Measurements from ENCODE around the gene RAB18.
"Not testable (repeated sequence)": the region's sequence is repeated elsewhere in the genome, so short reads cannot be mapped to it uniquely, and the experiment has no call there.

Gene RAB18

DNA sequence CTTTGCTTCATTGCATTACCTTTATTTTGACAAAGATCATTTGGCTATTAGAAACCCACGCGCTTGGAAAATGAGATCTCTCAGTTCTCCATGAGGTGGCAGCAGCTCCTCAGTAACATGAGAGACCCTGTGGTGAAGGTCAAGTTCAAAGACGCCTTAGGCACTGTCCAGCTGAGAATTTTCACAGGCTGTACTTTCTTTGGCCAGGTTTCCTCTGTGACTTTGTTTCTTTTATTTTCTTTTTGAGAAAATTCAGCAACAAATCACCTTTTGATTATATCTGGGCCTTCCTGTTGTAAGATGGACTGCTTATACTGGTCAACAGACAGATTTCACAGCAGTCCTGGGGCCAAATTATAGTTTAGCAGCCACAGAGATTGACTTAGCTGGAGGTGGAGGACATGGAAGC, 54.5 kb downstream of the RAB18 start:
- DNase-seq = no peak

DNA sequence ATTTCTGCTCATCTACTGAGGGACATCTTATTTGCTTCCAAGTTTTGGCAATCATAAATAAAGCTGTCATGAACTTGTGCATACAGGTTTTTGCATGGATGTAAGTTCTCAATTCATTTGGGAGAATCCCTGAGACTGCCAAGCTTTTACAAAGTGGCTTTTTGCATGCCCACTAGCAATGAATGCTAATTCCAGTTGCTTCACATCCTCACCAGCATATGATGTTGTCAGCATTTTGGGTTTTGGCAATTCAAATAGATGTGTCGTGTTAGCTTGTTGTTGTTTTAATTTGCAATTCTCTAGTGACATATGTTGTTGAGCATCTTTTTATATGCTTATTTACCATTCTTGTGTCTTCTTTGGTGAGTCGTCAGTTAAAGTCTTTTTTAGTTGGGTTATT, 57.2 kb downstream of the RAB18 start:
- DNase-seq = no peak

DNA sequence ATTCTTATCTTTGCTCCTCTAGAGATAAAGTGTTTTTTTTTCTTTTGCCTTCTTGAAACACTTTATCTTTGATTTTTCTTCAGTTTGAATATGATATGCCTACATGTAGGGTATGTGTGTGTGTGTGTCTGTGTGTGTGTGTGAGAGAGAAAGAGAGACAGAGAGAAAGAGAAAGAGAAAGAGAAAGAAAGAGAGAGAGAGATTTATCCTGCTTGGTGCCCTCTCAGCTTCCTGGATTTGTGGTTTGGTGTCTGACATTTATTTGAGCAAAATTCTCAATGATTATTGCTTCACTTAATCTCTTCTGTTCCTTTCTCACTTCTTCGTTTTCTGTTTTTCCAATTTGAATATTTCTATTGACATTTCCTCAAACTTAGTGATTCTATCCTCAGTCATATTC, 60.3 kb downstream of the RAB18 start:
- DNase-seq = no peak

DNA sequence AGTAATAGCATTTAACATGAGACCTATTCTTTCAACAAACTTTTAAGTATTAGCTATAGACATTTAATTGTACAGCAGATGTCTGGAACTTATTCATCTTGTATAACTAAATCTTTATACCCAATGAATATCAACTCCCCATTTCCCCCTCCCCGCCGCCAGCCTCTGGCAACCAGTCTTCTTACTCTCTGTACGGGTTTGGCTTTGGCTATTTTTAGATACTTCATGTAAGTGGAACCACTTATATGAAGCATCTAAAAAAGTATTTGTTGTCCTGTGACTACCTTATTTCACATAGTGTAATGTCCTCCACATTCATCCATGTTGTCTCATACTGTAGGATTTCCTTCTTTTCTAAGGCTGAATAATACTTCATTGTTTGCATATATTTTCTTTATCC, 60.8 kb downstream of the RAB18 start:
- no peak for DNase-seq

DNA sequence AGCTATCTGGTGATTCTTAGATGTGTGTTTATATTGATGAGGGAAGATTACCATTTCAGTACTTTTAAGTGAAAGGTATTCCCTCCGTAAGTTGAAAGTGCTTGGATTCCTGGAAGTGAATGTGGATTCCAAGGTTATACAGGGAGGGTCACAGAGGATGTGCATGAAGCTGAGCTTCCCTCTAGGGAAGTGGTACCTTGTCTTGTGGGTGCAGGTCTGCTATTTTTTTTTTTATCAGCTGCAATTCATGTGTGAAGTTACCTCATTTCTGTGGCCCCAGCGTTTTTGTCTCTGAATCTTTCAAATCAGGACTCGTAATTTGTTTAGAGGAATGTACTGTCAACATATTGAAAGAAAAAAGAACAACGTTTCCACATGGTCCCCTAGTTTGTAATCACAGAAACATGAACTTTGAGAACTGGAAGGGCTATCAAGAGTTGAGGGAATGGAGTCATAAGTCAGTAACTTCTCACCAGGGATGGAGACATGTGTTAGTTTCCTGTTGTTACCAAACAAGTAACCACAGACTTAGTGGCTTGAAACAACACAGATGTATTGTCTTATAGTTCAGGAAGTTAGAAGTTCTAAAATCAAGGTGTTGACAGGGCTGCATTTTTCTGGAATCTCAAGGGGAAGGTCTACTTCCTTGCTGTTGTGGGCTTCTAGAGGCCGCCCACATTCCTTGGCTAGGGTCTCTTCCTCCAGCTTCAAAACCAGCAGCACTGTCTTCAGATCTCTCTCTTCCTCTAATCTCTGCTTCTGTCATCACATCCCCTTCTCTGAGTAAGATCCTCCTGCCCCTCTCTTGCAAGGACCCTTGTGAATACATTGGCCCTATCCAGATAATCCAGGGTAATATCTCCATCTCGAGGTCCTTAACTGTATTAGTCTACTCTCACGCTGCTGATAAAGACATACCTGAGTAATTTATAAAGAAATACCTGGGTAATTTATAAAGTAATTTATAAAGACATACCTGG, 64.4 kb downstream of the RAB18 start:
- no peak for DNase-seq

DNA sequence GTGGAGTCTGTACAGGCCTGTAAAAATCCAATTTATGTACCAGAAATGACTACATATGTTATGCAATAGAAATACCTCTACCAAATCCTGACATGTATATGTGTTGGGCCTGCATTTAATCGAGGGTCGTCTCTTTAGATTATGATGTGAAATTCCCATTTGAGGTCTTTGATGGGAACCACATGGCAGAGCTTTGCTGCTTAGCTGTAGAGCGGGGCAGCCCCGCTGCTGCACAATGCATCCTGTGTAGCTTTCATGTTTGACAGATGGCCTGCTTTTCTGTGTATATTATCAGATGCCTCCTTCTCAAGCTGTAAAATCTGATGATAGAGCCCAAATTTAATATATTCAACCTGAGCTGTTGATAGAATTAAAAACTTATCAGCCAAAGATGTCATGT, 65.8 kb downstream of the RAB18 start:
- DNase-seq = no peak

DNA sequence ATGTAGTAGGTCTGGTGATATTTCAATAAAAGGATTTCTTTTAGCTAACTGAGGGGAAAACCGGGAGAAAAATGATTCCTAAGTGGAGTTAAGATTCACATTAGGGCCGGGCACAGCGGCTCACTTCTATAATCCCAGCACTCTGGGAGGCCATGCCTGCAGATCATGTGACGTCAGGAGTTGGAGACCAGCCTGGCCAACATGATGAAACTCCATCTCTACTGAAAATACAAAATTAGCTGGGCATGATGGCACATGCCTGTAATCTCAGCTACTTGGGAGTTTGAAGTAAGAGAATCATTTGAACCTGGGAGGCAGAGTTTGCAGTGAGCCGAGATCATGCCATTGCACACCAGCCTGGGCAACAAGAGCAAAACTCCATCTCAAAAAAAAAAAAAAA, 72.9 kb downstream of the RAB18 start:
- not testable (repeated sequence) for DNase-seq

DNA sequence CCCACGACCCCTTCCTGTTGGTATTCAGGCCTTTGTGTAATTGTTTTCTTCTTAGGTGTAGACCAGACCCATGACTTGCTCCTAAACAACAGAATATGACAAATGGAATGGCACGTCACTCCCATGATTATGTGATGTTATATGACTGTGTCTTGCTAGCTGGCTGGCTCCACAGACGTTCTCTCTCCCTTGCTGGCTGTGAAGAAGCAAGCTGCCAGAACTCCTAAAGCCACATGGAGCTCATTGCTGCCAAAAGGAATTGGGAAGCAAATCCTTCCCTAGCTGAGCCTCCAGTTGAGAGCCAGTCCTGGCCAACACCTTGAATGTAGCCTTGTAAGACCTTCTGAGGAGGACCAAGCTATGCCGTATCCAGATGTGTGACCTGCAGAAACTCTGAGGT, 74.2 kb downstream of the RAB18 start:
- DNase-seq = no peak

DNA sequence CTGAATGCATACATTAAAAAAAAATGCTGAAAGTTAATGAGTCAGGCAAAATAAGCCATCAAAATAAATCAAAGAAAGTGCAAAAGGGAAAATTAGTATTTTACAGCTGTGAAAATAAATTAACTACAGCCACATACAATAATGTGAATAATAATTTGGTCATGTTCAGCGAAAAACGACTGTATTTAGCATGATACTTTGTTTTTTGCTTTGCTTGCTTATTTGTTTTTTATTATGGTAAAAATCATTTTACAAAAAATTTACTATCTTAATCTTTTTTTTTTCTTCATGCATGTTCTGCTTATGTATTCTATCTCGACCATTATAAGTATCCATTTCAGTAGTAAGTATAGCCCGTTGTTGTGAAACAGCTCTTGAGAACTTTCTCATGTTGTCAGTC, 77.1 kb downstream of the RAB18 start:
- DNase-seq = no peak

DNA sequence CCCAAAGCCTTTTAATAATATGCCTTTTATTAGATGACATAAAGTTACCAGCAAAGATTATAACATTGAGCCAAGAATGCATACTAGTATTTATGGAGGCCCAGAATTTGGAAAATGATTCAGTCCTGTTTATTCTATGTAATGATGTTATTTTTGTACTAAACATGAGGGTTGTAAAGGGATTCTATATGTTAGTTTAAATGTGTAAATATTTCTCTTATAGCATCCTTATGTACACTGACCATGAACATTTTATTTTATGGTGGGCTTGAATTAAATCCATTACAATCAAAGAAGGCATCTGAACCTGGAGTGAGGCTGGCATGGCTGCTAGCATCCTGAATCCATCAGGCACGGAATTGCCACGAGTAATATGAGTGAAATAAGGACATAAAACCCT, 80.2 kb downstream of the RAB18 start:
- DNase-seq = no peak

All from activated T-cell treated with anti-CD3 and anti-CD28 coated beads for 4 hours (primary cell).